NCI-H128 (cell line): ENCODE results near the gene TRRAP.

Experiments
- DNase-seq: peaks from one replicate; lab custom pipeline; 2025; ENCODE audit not compliant: unreplicated experiment; lab: John Stamatoyannopoulos, UW

Gene TRRAP

DNA sequence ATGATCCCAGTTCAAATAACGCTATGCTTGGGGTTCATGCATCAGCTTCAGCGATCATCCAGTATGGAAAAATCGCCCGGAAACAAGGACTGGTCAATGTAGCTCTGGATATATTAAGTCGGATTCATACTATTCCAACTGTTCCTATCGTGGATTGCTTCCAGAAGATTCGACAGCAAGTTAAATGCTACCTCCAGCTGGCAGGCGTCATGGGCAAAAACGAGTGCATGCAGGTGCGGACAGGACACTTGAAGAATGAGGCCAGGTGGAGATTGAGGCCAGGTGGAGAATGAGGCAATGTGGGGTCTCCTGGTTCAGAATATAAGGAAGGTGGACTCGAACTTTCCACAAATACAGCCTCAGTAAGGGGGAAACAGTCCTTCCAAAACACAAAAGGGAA is 105.8 kb downstream of the TRRAP start:
- no peak for DNase-seq

DNA sequence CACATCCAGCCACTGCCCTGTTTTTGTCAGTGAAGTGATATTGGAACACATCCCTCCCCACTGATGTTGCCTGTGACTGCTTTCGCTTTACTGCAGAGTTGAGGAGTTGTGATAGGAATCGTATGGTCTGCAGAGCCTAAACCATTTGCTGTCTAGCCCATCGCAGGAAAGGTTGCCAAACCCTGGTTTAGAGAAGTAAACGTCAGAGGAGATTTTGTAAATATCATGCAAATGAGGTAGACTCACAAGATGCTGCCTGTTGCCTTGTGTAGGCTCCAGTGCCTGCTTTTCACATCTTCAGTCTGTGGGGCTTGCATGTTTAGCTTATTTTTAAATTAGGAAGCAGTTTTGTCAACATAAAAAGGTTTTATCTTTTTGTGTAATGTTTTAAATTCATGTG is 107.1 kb downstream of the TRRAP start:
- no peak for DNase-seq

DNA sequence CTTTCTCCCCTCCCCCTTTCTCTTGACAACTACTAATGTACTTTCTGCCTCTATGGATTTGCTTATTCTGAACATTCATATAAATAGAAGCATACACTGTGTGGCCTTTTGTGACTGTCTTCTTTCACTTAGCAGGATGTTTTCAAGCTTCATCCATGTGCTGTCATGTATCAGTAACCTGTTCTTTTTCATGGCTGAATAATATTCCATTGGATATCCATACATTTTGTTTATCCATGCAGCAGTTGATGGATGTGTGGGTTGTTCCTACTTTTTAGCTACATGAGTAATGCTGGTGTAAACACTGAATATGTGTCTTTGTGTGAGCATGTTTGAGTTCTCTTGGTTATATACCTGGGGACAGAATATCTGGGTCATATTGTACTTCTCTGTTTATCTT is 107.6 kb downstream of the TRRAP start:
- no peak for DNase-seq

DNA sequence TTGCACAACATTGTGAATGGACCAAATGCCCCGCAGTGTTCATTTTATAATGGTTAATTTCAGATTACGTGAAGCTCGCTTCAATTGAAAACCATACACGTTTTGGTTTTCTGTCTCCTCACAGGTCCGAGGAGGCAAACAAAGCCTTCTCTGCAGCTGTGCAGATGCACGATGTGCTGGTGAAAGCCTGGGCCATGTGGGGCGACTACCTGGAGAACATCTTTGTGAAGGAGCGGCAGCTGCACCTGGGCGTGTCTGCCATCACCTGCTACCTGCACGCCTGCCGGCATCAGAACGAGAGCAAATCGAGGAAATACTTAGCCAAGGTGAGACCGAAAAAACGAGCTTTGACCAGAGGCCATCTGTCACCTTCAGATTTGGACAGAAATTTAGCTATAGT is 110.3 kb downstream of the TRRAP start:
- no peak for DNase-seq

DNA sequence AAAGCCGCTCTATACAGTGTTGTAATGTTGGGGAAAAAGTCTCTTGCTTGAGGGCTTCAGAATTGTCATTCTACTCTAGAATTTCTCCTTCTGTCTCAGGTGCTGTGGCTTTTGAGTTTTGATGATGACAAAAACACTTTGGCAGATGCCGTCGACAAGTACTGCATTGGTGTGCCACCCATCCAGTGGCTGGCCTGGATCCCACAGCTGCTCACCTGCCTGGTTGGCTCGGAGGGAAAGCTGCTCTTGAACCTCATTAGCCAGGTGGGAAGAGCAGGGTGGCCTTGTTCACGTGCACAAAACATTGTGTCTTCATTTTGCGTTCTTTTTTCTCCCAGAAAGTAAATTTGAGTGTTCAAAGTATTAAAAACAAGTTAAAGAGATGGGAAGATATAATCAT is 112.0 kb downstream of the TRRAP start:
- DNase-seq, result no peak

DNA sequence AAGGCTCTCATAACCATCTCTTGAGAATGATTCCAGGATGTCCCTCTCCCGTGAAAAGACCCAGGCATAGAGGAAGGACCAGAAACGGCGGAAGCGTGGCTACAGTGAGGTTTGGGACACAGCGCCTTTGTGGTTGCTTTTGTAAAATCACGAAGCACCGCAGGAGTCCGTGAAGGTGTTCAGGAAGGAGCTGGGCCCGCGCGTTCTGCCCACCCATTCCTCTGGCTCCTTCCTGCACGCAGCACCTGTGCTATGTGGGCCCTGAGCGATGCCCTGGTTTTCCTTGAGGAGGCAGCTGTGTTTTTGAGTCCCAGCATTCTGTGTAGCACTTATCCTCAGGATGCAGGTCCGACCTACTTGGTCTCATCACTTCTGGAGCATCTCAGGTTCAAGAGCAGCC is 112.8 kb downstream of the TRRAP start:
- DNase-seq, result no peak

DNA sequence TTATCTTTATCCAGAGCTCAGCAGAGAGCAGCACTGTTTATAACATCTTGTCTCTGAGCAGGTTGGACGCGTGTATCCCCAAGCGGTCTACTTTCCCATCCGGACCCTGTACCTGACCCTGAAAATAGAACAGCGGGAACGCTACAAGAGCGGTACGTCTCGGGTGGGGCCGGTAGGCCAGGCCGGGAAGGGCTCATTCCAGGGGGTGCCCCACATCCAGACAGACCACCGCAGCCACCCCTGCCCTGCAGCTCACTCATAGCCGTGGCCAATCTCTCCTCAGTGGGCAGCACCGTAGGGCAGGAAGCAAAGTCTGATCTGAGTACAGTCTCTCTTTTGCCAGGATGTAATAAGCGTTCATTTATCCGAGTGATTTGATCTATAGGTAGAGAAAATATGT is 113.7 kb downstream of the TRRAP start:
- no peak for DNase-seq

DNA sequence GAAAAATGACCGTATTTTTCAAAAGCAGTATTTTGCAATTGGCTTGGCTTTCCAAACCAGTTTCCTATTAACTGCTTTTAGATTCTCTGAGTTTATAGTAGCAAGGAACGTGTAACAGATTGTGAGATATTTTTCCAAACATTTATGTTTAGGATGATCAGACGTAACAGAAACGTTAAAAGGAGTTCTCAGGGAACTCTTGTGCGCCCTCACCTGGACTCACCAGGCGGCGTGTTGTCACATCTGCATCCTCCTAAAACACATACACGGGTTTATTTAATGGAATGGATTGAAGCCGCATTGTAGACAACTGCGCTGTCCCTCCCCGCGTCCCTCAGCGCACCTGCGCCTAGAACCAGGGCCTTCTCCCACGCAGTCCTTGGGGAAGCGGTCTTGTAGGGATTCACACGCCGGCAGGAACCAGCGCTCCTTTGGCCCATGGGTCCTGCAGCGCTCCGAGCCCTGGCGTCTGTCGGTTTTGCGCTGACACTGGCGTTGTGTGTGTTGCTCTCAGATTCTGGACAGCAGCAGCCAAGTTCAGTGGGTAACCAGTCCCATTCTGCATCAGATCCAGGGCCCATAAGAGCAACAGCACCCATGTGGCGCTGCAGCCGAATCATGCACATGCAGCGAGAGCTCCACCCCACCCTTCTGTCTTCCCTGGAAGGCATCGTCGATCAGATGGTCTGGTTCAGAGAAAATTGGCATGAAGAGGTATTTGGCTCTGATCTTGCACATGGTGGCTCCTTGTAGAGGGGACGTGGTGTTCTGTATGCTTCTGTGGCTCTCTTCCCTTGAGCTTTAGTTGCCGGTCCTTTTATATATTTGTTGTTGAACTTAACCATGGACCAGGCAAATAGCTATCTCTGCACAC is 114.9 kb downstream of the TRRAP start:
- no peak for DNase-seq

DNA sequence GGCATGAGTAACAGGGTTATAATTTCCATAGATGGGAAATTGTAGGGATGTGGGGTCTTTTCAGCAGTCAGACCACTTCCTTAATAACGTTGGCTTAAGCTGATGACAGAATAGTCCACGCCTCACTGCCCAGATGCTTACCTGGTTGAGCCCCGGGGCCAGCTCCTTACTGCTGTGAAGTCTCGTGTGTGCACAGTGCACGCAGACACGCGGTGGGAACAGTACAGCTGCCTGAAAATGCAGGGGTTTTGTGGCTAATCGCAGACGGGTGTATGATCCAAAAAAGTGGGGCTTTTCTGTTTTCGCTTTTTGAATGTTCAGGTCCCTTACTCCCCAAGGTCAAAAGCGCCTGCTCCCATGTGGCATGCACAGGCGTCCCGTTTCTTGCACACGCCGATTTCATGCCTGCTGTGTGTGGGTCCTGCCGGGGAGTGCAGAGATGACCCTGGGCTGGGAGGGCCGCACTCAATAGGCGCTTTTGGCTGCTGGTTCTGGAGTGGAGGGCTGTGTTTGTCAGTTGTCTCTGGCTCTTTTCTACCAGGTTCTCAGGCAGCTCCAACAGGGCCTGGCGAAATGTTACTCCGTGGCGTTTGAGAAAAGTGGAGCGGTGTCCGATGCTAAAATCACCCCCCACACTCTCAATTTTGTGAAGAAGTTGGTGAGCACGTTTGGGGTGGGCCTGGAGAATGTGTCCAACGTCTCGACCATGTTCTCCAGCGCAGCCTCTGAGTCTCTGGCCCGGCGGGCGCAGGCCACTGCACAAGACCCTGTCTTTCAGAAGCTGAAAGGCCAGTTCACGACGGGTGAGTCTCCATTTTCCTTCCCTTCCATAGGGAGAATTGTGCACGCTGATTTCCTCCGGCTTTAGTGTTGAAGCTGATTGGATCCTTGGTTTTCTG is 116.0 kb downstream of the TRRAP start:
- no peak for DNase-seq

DNA sequence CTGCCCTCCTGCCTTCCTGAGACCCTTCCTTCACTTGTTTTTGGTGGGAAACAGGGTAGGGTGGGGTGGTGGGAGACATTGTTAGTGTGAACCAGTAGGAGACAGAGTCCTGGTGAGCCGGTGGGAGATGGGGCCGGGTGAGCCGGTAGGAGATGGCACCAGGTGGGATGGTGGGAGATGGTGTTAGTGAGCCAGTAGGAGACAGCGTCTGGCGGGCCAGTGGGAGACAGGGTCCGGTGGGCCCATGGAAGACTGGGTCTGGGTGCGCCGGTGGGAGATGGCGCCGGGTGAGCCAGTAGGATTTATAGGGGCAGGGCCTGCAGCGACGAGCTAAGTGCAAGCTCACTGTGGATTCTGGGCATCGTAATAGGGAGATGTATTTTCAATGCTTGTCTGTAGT is 116.8 kb downstream of the TRRAP start:
- DNase-seq, result no peak

DNA sequence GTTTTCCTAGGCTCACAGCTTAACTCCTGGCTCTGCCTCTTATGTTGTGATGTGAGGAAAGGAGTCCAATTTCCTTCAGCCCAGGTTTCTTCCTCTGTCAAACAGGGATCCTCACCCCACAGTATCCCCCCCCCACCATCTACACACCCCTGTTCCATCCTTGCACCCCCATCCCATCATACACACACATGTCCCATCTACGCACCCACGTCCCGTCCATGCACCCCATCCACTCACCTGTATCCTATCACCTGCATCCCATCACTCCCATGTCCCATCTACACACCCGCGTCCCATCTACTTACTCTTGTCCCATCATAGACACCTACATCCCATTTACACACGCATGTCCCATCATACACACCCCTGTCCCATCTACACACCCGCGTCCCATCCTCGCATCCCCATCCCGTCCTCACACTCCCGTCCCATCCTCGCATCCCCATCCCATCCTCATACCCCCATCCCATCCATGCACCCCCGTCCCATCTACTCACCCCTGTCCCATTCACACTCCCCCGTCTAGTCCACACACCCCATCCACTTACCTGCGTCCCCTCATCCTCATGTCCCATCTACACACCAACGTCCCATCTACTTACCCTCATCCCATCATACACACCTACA is 117.3 kb downstream of the TRRAP start:
- no peak for DNase-seq

DNA sequence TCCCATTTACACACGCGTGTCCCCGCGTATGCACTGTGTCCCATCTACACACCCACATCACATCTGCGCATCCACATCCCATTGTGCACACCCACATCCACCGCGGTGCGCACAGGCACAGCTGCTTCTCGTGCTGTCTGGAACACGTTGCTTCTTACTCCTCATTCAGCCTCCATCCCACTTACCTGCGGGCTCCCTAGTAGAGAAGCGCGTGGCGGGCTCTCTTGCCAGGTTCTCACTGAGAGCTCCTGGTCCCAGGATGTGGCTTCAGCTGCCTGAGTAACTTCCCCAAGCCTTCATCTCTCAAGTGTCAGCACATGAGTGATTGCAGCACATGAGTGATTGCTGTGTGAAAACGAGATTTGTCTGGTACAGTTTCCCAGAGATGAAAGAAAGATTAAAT is 117.8 kb downstream of the TRRAP start:
- DNase-seq, result no peak

DNA sequence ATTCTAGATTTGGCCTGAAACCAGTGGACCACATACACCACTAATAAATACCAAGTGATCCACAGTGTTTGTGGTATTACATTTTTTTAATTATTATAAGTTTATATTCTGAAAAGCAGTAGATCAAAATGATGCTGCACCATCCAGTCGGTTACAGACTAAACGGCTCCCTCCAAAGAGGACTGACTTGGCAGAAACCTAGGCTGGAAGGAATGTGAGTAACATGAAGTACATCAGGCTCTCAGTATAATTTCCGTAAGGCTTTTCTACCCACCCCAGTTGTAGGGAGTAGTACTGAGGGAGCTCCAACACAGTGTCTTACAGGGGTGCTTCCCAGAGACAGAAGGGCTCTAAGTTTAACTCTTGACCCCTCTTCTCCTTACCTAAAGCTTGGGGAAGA is 119.5 kb downstream of the TRRAP start:
- DNase-seq, result no peak

DNA sequence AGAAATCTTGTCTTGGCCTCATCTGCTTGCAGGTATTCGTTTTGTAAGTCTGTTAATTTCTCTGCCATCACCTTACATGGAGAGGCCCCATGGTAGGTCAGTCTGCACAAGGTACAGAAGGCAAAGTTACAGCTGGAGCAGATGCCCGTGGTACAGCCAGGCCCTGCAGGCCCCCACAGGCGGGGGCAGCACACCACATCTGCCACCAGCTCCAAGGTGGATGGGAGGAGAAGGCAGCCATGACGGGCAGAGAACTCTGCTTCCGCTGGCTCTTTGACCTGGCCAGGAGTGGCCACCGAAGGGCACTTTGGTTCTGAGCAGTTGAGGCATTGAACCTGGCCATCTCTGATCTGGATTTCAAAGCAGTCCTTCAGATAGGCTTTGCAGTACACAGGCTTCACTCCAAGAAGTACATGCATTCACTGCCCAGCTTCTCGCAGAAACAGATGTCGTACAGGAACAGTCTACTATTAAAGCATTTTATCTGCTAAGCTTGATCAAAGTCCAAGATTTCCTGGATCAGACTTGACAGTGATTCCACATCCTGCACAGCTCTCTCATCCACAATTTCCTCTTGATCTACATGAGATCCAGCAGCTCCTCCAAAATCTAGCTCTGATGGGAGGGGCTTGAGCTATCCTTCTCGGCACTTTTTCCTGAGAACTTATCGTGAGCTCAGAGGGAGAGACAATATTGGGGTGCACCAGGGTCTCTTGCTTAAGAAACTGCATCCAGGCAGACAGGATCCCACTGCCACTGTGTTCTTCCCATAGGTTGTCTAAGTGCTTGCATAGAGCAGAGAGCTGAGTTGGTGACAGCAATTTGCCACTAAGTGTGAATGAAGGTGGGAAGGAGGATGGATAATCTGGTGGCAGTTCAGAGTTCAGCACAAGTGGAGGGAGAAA is 120.7 kb downstream of the TRRAP start:
- DNase-seq, result no peak

DNA sequence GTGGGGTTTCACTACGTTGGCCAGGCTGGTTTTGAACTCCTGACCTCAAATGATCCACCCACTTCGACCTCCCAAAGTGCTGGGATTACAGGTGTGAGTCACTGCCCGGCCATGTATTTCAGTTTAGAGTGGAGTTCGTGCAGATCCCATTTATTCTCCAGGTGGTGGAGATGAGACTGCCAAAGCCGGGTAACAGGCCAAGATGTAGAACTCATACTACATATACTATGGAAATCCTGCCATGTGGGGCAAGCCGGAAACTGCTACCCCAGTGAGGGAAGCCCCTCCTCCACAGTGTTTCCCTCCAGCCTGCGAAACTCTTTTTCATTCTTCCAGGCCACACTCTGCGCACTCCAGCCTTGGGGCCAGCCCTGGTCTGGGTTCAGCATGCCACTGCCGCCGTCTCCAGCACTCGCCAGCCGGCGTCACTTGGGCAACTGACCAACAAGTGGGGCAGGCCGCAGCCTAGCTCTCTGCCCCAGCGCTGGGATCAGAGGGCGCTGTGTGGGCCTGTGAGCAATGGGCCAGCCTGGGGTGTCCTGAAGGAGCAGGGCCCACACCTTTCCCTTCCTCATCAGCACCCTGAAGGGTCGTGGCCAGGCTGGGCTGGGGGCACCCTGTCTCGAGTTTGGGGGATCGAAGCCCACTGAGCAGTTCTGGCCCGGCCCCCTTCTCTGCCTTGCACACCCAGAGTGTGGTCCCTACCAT is 122.0 kb downstream of the TRRAP start:
- no peak for DNase-seq

DNA sequence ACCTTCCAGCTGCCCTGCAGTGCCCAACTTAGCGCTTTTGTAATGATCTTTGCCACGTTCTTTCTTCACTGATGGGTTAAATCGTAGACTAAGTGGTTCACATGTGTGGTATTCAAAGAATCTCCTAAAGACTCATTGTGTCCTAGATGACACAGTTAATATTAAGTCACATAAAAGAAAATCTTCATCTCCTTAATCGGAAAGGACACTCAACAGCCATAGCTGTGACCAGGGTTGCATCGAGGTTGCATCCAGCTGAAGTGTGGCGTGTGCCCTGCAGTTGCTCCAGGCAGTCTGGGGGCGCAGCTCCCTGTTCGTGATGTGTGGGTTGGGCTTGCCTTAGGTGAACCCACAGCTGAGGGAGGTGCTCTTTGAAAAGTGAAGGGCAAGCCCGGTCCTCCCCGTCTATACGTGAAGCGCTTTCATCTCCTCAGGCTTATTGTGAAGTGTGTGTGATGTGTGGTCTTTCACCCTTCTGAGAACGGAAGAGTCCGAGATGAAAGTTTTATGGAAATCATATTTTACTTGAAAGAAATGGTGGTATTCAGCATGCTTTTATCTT is 122.7 kb downstream of the TRRAP start:
- DNase-seq, result no peak

DNA sequence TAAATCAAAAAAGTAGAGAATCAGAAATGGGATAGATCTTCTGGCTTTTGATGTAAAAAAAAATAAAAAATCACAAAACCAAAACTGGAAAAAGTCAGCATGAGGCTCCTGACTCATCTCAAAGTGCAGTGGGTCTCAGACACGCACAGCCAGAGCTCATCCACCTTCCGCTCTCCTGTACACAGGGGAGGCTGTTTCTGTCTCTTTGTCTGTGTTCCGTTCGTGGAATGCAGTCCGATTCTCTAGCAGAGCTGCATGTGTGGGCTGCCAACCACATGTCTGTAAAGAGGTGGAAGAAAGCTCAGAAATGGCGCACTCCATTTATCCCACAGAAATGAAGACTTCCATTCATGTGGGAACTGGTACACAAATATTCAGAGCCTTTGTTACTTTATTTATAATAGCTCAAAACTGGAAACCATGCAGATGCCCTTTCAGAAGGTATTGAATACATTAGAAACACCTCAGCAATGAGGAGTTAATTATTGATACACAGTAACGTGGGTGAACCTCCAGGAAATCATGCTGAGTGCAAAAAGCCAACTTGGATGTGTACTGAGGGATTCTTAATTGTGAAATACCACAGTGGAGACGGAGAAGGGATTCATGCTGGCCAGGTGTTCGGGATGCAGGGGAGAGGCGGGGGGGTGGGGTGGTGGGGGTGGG is 123.3 kb downstream of the TRRAP start:
- DNase-seq, result no peak

DNA sequence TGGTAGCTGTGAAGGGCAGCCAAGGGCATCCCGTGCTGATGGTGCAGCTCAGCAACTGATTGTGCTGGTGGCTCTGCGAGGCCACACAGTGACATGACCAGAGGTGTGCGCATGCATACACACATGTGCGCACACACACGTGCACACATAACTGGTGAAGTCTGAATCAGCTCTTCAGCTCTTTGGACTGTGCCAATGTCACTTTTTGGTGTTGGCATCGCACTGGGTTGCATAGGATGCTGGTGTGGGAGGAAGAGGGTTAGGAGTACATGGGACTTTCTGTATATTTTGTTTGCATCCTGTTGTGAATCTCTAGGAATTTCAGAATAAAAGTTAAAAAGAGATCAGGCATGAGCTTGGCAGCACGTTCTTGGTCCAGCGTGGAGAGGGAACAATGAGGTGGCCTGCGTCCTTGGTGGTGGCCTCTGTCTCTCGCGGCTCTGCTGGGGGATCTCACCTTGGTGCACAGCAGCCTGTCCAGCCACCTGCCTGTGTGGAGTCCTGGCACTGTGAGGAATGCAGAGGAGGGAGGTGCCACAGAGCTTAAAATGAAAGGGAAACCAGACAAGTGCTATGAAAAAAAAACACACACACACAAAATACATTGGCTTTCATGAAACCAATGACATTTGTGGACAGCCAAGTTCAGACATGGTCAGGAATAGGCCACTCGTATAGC is 124.0 kb downstream of the TRRAP start:
- DNase-seq, result no peak

DNA sequence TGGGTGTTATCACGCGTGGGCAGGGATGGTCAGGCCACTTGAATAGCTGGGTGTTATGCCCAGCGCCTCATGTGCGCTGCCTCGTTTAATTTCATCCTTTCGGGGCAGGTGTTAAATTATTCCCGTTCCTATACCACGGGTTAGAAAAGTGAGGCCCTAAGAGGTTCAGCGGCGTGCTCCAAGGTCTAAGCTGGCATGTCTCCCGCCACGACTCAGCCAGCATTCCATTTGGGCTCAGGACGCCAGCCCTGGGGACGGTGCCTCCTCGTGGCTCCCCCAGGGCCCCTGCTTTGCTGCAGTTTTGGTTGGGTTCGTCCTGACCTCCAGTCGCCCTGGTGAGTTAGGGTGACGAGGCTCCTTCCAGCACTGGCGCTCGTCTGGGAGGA is 124.5 kb downstream of the TRRAP start:
- DNase-seq, result no peak
